OCI-M2 (cell line): ENCODE measurements around the gene TTC21A.
A peak's percentile ranks its signal among the peaks of the same experiment; 100 is the strongest.
"Not testable (repeated sequence)": the region's sequence is repeated elsewhere in the genome, so short reads cannot be mapped to it uniquely, and the experiment has no call there.

ENCODE experiments used
- DNase-seq: peaks from one replicate; lab custom pipeline; 2025; ENCODE audit not compliant: unreplicated experiment; lab: John Stamatoyannopoulos, UW

TTC21A gene, protein sequence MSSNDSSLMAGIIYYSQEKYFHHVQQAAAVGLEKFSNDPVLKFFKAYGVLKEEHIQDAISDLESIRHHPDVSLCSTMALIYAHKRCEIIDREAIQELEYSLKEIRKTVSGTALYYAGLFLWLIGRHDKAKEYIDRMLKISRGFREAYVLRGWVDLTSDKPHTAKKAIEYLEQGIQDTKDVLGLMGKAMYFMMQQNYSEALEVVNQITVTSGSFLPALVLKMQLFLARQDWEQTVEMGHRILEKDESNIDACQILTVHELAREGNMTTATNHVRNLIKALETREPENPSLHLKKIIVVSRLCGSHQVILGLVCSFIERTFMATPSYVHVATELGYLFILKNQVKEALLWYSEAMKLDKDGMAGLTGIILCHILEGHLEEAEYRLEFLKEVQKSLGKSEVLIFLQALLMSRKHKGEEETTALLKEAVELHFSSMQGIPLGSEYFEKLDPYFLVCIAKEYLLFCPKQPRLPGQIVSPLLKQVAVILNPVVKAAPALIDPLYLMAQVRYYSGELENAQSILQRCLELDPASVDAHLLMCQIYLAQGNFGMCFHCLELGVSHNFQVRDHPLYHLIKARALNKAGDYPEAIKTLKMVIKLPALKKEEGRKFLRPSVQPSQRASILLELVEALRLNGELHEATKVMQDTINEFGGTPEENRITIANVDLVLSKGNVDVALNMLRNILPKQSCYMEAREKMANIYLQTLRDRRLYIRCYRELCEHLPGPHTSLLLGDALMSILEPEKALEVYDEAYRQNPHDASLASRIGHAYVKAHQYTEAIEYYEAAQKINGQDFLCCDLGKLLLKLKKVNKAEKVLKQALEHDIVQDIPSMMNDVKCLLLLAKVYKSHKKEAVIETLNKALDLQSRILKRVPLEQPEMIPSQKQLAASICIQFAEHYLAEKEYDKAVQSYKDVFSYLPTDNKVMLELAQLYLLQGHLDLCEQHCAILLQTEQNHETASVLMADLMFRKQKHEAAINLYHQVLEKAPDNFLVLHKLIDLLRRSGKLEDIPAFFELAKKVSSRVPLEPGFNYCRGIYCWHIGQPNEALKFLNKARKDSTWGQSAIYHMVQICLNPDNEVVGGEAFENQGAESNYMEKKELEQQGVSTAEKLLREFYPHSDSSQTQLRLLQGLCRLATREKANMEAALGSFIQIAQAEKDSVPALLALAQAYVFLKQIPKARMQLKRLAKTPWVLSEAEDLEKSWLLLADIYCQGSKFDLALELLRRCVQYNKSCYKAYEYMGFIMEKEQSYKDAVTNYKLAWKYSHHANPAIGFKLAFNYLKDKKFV (N-terminal part only)

DNA sequence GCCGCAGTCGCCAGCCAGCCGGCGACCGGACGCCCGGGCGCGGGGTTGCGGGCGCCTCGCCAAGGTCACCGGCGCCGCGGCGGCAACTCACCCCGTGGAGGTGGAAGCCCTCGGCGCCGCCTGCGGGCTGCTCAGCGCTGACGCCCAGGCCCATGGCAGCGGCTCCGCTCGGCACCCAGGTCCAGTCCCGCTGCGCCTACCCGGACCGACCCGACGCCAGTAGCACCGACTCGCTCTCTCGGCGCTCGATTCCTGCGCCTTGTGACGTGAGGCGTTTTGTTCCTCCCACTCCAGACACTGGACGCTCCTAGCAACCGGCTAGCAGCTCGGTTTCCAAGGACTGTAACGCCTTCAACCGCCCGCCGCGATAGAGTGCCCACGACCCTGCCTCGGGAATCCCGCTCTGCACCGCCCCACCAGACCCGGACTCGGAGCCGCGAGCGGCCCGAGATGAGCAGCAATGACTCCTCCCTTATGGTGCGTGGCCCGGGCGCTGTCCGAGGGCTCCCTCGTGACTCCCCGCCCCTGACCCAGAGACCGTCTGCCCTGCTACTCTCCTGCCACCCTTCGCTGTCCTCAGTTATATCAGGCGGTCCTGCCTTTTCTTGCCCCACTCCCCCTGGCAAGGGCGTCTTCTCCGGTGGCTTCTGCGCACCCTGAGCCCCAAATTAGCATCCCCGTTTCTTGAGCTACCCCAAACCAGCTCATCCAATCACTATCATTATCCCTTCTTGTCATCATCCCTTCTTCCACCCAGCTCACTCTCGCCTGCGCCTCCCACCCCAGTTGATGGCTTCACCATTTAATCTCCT, at the start of gene TTC21A, which contains the start of gene GORASP1:
Gene TTC21A (plus strand): TSS at position 293 of the 812 bp plus-strand sequence. CDS start 158 bp downstream, at position 451.
Gene GORASP1 (minus strand): TSS at position 240 of the 812 bp plus-strand sequence. CDS start 86 bp downstream, at position 154.
- DNase-seq: peak; percentile 25

GRCh38 chr3:39061228-39061627, 46.3 kb upstream of the TTC21A start:
- not testable (repeated sequence) for DNase-seq

GRCh38 chr3:39062180-39062579, 45.3 kb upstream of the TTC21A start:
- DNase-seq: no peak

- no peak for DNase-seq
Measured at GRCh38 chr3:39063143-39063542, 44.3 kb upstream of the TTC21A start.

DNA sequence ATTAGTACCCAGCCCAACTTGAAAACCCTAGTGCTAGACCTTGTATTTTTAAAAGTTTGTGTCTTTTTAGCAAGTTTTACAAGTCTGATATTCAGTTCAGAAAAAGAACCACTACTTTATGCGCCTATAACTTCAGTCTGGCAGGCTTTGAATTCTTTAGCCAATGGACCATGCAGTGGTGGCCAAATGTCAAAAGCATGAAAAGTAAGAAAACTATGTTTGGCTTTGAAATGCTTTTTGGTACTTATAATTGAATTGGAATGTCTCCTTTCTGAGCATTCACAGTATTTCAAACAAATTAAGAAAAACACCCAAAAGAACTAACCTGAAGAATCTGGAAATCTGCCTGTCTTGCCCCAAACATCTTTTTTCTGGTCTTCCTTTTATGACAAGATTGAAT, 42.8 kb upstream of the TTC21A start:
- DNase-seq: no peak

- DNase-seq: no peak
Measured at GRCh38 chr3:39065197-39065596, 42.3 kb upstream of the TTC21A start.

DNA sequence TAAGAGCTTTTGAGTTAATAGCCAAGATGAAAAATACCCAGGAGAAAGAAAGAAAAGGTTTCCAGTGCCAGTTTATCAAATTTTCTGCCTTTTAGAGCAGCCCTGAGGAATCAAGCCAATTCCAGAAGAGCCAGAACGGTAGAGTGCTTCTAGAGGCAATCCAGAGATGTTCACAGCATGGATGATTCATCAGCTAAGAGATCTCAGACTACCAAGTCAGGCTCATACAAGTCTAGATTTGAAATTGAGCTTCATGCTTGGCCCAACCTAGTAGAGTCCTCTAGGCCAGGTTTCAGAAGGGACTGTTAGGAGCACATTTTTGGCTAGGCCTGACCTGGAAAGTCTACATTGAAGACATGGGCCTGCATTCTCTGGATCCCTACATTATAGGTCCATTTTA, 40.2 kb upstream of the TTC21A start:
- DNase-seq: no peak

DNA sequence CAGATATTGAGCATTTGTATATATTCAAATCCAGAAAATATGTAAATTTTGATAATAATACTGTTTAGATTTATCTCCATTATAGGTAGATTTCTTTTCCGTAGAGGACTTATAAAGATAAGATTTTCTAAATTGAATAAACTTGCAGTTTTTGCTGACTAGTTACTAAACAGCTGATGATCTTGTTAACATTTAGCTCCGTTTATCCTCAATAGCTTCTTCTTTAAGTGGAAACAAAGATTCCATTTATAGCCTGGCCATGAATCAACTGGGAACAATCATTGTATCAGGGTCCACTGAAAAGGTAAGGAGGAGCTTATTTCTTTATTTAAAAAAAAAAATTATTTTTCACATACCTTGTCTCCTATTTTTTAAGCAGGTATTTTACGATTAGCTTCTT, 38.9 kb upstream of the TTC21A start:
- DNase-seq: no peak

- no peak for DNase-seq
Measured at GRCh38 chr3:39075910-39076309, 31.6 kb upstream of the TTC21A start.

DNA sequence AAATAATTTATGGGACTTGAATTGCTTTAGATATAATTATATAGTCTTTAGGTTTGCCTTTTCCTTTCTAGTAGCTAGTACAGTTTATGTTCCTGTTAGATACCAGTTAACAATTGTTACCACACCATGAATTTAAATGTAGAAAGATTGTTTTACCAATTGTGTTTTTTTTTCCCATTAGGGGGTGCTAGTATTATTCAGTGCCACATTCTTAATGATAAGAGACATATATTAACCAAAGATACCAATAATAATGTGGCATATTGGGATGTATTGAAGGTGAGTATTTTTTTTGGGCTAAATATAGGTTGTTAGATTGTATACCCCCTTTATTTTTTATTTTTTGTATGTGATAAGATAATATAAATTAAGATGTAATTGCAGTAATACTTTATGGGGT, 27.9 kb upstream of the TTC21A start:
- no peak for DNase-seq

- no peak for DNase-seq
Measured at GRCh38 chr3:39080026-39080425, 27.5 kb upstream of the TTC21A start.

DNA sequence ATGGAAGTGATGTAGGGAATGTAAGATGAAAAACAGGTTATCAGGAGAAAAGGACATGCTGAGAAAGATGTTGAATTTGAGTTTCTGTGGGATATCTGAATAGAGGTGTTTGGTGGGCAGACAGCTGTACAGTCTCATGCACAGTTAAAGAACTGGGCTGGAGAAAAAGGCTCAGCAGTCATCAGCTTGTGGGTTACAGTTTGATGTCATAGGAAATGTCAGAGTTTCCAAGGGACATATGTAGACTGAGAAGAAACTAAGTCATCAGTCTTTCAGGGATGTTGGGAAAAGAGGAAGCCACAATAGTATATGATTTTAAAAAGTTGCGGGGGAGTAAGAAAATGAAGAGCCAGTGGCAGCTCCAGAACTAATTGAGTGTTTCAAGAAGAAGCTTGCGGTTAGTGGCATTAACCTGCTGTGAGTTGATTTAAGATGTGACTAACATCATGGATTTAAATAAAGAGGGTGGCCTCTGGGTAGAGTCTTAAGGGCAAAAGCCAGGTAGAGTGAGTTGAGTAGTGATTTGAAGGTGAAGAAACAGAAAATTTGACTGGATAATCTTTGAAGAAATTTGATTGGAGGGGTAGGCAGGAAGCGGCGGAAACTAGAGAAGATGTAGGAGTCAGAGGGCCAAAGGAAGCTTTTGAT, 24.7 kb upstream of the TTC21A start:
- no peak for DNase-seq

DNA sequence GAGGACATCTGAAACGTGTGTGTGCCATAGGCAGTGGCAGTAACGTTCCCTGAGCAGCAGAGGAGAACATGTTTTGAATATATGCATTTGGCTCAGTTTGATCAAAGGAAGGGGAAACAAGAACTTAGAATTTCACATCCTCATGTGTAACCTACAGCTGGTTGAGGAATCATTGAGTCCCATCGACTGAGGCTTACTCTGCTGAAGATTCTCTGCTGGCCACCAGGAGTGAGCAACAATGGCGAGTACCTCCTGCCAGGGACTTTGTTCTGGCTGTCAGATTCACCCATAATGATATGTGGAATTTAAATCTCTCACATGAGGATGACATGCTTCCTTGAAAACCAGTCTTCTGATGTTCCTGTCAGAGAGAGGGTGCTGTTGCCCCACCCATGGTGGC, 21.3 kb upstream of the TTC21A start:
- no peak for DNase-seq

DNA sequence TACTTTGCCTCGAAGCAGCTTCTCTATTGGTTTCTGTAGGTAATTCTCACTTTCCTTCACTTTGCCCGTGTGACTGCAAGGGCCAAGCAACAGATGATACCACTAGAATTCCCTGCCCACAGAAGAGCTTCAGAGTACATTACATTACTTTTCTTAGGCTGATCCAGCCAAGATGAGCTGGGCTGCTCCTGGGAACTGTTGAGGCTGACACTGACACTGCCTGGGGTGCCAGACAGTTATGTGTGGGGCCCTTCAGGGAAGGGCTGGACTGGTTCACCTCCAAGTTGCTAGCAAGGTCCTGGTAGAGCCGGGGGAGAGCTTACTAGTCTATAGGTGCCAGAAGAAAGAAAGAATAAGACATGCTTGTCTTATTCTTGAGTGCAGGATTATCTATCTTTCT, 19.0 kb upstream of the TTC21A start:
- no peak for DNase-seq

- DNase-seq: no peak
Measured at GRCh38 chr3:39088889-39089288, 18.6 kb upstream of the TTC21A start.

DNA sequence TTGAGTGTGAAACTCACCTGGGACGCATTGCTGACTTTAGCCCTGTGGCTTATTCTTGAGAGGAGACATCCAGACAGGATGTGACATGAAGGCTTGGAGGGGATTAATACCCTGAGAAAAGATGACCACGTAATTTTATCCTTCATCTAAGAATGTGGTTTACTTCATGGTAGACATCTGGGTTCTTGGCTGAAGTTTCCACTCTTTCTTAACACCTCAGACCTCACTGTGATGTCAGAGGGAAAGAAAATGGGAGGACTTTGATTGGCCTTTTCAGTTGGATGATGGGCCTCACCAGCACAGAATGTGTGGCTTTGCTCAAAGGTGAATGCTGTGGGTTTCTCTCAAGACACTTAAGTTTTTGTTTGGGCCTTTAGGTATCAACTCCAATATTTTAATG, 16.6 kb upstream of the TTC21A start:
- no peak for DNase-seq

GRCh38 chr3:39094851-39095677, 12.4 kb upstream of the TTC21A start:
- peak; percentile 20 for DNase-seq

DNA sequence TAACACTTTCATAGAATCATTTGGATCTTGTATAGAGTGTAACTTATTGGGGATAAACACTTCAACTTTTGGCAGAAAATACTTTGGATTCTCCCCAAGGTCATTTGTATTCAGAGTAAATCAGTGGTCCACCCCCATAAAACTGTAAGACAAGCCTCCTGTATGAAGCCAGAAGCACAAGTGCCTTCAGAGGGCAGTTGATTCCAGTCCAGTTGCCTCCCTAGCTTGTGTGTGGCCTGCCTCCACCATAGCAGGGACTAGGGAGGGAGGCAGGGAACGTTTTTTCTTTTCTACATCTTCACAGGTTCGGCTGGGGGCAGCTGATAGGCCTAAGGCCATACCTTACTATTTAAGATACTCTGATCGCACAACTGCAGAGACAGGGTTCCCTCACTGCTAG, 11.7 kb upstream of the TTC21A start:
- DNase-seq: no peak

DNA sequence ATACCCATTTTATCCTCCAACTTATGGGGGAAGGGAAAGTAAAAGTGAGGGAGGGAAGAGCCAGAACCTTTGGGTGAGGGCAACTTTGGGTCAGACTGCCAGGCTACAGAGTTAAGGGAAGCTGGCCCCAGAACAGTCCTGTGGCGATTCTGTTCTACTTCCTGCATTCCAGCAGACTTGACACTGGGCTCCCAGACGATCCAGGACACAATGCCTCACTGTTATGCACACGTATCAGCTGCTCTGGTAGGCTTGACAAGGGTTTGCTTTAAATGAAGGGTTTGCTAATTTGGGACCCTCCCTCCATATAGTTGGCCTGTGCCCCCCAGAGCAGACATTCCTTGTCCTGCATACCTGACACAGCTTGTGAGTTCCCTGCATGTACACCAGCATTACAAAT, 10.7 kb upstream of the TTC21A start:
- DNase-seq: no peak
